H1 (cell line): ENCODE data around the gene PIM2. TPM values are rescaled to one million over a fixed set of nuclear protein-coding genes. Genes with fewer than 3 reads are reported as not detected.

Experiments
- CBX8 ChIP-seq: fragments of 300-800, 300-1000 bp; sonication (generic); IDR thresholded peaks from 2 replicates; pipeline ENCODE4 v1.7.1; 2016; ENCODE audit warnings: low read depth, low read length, borderline replicate concordance
- JUN ChIP-seq: IDR thresholded peaks from 2 replicates; pipeline ENCODE4 v1.6.1; 2011; ENCODE audit warnings: low read depth, mild to moderate bottlenecking, improper control_type of control experiment, low read length
- MAFK ChIP-seq: IDR thresholded peaks from 2 replicates; pipeline ENCODE4 v1.6.1; 2012; ENCODE audit warnings: low read depth, mild to moderate bottlenecking, improper control_type of control experiment, low read length
- SP2 ChIP-seq: IDR thresholded peaks from 2 replicates; pipeline ENCODE4 v1.6.1; 2012; ENCODE audit warnings: mild to moderate bottlenecking, low read length, inconsistent platforms
- polyA plus RNA-seq, 7 experiments: library from polyadenylated mRNA; depleted of rRNA in 3 of 7; stranded (reverse) in 5 of 7; unstranded in 2 of 7; fragments of >200 nt in 5 of 7; fragments of 200-250 nt in 2 of 7; gene quantifications; 1 replicate in 5 of 7; 2 replicates in 1 of 7; 4 replicates in 1 of 7; pipeline versions ENCODE4 v1.2.1 to v1.2.3, GENCODE V29; 2011 to 2013; ENCODE audit warnings: missing spikeins in 2 of 7, mixed read lengths in 2 of 7
- total RNA-seq: library from RNA; stranded (reverse); fragmentation: NEBNext Ultra II Directional; extraction: Animal tissue kit (Norgen Biotek cat#: 25700); gene quantifications from 2 replicates; pipeline ENCODE4 v1.2.1, GENCODE V29; 2021
- TF ChIP-seq, protein P1 (sequence below): IDR thresholded peaks from 2 replicates; pipeline ENCODE4 v1.6.1; 2012; ENCODE audit warnings: inconsistent platforms
- TF ChIP-seq, protein P2 (sequence below): IDR thresholded peaks from 2 replicates; pipeline ENCODE4 v1.6.1; 2012; ENCODE audit warnings: inconsistent platforms

The PIM2 gene
- total and polyA plus RNA-seq, 2 of the 8 experiments (the other 6 are each of a cell fraction or from before 2014, with no cell fraction given), result 180 to 203 TPM

- TF ChIP-seq, protein P1, sequence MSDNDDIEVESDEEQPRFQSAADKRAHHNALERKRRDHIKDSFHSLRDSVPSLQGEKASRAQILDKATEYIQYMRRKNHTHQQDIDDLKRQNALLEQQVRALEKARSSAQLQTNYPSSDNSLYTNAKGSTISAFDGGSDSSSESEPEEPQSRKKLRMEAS, result no peak
- no peak for TF ChIP-seq JUN
- TF ChIP-seq MAFK, result no peak
- no peak for TF ChIP-seq SP2
- TF ChIP-seq CBX8, result no peak
- TF ChIP-seq, protein P2, sequence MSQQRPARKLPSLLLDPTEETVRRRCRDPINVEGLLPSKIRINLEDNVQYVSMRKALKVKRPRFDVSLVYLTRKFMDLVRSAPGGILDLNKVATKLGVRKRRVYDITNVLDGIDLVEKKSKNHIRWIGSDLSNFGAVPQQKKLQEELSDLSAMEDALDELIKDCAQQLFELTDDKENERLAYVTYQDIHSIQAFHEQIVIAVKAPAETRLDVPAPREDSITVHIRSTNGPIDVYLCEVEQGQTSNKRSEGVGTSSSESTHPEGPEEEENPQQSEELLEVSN, result no peak
Observed at GRCh38 chrX:48948589-48948988, 29.8 kb upstream of the PIM2 start (continued).
